Measurements from ENCODE around the gene PEX10.
A peak's percentile ranks its signal among the peaks of the same experiment; 100 is the strongest.

The PEX10 gene

DNA sequence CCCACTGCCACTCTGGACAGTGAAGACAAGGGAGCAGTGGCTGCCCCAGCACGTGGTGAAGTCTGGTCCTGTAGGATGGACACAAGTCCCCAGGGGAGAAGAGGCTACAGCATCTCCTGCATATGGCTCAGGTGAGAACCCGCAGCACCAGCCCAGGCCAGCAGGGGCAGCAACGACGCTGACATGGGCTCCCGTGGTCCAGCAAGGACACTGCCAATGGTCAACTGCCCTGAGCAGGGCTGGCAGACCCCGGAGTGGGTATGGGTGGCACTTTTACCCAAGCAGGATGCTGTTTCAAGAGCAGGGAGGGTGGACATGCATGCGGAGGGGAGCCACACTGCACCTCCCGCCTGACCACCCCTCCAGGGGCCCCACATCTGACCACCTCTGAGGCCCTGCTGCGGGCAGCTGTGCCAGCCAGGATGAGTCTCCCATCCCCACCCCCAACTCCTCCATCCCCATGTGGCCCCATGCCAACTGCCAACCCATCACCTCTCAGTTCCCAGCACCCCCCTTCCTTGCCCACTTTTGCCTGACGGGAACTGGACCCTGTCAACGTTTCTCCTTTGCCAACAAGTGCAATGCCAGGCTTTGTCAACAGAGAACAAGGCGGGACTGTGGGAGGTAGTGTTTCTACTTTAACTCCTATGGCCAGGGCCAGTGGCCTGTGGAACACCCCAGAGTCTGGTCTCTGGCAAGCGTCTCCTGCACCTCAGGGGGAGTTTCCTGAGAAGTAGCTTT, 29.6 kb downstream of the PEX10 start:
- peaks cover 13% of the 10 kb centered on the region for H3K4me1 Mint-ChIP-seq
- TF ChIP-seq, protein P1, sequence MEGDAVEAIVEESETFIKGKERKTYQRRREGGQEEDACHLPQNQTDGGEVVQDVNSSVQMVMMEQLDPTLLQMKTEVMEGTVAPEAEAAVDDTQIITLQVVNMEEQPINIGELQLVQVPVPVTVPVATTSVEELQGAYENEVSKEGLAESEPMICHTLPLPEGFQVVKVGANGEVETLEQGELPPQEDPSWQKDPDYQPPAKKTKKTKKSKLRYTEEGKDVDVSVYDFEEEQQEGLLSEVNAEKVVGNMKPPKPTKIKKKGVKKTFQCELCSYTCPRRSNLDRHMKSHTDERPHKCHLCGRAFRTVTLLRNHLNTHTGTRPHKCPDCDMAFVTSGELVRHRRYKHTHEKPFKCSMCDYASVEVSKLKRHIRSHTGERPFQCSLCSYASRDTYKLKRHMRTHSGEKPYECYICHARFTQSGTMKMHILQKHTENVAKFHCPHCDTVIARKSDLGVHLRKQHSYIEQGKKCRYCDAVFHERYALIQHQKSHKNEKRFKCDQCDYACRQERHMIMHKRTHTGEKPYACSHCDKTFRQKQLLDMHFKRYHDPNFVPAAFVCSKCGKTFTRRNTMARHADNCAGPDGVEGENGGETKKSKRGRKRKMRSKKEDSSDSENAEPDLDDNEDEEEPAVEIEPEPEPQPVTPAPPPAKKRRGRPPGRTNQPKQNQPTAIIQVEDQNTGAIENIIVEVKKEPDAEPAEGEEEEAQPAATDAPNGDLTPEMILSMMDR (IDR thresholded peaks at IDR 0.05), result peak; percentile 58
- H3K27me3 Mint-ChIP-seq (ENCODE audit: low read depth, poor library complexity), result no peaks in the 10 kb centered on the region
- no peaks in the 10 kb centered on the region for H3K36me3 Mint-ChIP-seq (ENCODE audit: low read depth)
- H3K27ac Mint-ChIP-seq, result no peak overlapping the region
- H3K9me3 Mint-ChIP-seq, result no peaks in the 10 kb centered on the region
- peak; percentile 72 for DNase-seq
- H3K4me3 Mint-ChIP-seq, result no peak overlapping the region

DNA sequence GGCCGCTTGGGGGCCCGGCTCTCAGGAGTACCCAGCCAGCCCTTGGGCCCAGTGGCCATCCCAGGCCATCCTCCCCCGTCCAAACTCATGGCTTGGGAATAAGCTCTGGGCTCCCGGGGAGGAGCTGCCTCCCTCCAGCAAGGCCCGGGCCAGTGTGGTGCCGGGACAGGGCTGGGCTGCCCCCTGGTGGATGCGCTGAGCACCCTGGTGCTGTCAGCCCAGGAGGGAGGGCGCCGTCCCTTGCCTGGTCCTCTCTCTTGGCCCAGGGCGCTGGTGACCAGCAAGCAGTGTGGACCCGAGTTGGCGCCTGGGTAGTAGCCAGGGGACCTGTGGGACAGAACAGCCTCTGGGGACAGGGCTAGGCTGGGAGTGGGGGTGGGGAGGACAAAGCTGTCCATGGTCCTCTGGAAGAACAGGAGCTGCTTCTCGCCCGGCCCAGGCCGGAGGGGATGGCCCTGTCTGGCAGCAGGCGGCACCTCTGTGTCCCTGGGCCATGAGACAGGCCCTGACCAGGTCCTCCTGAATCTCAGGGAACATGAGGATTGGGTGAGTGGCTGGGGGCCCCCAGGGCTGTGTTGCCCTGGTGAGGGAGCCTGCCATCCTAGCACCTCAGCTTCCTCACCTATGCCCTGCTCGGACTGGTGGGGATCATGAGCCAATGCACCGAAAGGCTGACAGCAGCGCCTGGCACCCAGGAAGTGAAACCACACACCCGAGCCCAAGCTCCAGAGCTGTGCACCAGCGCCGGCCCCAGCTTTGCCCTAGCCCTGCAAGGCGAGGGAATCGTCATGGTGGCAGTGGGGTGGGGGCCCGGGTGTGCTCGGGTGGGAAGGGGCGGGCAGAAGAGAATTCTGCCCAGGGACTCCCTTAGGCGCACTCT, 30.4 kb downstream of the PEX10 start:
- H3K9me3 Mint-ChIP-seq, result no peaks in the 10 kb centered on the region
- H3K4me3 Mint-ChIP-seq, result no peak overlapping the region
- H3K27me3 Mint-ChIP-seq (ENCODE audit: low read depth, poor library complexity), result no peaks in the 10 kb centered on the region
- peak; percentile 91 for DNase-seq
- H3K4me1 Mint-ChIP-seq, result peaks cover 13% of the 10 kb centered on the region
- no peak overlapping the region for H3K27ac Mint-ChIP-seq
- TF ChIP-seq, protein P1 (IDR thresholded peaks at IDR 0.05), result peak; percentile 92
- no peaks in the 10 kb centered on the region for H3K36me3 Mint-ChIP-seq (ENCODE audit: low read depth)

DNA sequence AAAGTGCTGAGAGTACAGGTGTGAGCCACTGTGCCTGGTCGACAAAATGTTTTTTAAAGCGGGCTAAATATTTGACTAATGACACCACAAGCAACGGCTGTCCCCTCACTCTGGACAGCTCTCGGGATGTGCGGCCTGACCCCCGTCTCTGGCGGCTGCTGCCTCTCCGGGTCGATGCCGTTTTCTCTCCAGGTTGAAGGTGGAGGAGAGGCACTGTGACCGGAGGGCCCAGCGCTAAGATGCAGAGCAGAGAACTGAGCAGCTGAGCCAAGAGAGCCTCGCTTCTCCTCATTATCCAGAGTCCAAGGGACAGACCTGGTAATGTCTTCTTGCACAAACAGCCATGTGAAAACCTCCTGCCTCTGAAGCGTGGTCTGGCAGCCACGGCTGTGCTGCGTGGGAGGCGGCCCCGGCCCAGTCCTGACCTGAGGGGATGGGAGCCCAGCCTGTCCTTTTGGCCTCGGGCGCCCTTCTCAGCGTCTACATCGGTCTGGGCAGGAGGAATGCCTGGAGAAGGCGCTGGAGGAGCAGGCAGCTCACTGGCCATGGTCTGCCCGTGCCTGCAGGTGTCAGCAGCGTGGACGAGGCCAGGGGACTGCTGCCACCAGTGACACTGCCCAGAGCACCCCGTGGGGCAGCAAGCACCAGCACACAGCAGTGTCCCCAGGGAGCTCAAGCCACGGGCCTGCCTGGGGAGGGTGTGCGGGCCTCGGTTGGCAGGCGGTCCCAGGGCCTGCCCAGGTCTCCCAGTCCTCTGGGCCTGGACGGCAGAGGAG, 31.4 kb downstream of the PEX10 start:
- no peak overlapping the region for H3K4me3 Mint-ChIP-seq
- H3K36me3 Mint-ChIP-seq (ENCODE audit: low read depth), result no peaks in the 10 kb centered on the region
- H3K9me3 Mint-ChIP-seq, result no peaks in the 10 kb centered on the region
- no peaks in the 10 kb centered on the region for H3K27me3 Mint-ChIP-seq (ENCODE audit: low read depth, poor library complexity)
- TF ChIP-seq, protein P1 (IDR thresholded peaks at IDR 0.05), result no peak
- H3K27ac Mint-ChIP-seq, result no peak overlapping the region
- peaks cover 13% of the 10 kb centered on the region for H3K4me1 Mint-ChIP-seq
- DNase-seq, result peak; percentile 1

DNA sequence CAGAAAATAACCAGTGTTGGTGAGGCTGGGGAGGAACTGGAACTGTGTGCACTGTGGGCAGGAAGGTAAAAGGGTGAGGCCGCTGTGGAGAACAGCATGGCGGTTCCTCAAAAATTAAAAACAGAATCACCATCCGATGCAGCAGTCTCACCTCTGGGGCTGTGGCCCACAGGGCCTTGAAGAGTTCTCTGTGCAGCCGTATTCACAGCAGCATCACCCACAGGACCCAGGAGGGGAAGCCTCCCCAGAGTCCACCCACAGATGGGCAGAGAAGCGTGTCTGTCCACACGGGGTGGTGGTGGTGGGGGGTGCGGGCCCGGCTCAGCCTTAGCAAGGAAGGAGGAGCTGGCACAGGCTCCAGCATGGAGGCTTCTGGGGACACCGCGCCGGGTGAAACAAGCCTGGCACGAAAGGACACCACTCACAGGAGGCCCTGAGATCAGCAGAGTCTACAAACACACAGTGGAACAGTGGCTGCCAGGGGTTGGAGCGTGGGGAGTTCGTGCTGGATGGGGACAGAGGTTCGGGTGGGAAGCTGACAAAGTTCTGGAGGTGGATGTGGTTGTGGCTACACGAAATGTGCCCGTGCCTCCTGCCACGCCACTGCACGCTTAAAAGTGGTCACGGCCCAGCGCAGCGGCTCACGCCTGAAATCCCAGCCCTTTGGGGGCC, 32.5 kb downstream of the PEX10 start:
- no peak overlapping the region for H3K4me3 Mint-ChIP-seq
- no peaks in the 10 kb centered on the region for H3K27me3 Mint-ChIP-seq (ENCODE audit: low read depth, poor library complexity)
- no peaks in the 10 kb centered on the region for H3K9me3 Mint-ChIP-seq
- peak; percentile 3 for DNase-seq
- H3K4me1 Mint-ChIP-seq, result peaks cover 13% of the 10 kb centered on the region
- no peaks in the 10 kb centered on the region for H3K36me3 Mint-ChIP-seq (ENCODE audit: low read depth)
- H3K27ac Mint-ChIP-seq, result no peak overlapping the region
- TF ChIP-seq, protein P1 (IDR thresholded peaks at IDR 0.05), result no peak

DNA sequence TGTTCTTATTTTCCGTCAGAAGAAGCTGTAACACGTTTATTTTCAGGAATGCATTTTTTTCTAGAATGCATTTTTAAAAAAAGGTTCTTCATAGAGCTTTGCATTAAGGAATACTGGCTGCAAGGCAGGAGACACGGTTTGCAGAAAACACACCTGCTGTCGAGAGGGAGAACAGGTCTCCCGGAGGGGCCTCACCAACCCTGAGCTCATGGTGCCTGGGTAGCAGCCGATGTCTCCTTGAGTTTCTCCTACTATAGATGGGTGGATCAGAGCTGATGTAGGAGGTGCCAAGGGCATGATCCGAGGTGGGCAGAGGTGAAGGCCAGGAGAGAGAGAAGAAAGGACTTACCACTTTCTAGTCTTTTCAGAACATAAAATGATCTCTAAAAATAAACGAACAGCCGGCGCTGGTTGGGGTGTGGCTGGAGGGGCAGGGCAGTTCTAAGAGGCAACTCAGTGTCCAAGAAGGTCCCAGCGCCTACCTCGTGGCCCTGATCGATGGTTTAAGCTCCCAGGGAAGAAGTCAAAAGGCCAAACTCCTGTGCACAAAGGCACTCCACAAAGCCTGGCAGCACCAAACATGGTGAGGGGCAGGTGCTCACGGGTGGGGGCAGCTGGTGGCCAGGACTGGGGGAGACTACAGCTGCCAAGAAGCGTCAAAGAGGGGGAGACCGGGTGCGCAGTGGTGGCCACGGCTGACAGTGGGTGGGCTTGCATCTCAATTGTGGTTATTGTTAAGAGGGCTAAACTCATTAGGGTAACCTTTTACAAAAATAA, 33.2 kb downstream of the PEX10 start:
- peak; percentile 0 for DNase-seq
- peaks cover 13% of the 10 kb centered on the region for H3K4me1 Mint-ChIP-seq
- no peak overlapping the region for H3K4me3 Mint-ChIP-seq
- H3K27ac Mint-ChIP-seq, result peak overlapping the region; percentile 54
- H3K27me3 Mint-ChIP-seq (ENCODE audit: low read depth, poor library complexity), result no peaks in the 10 kb centered on the region
- no peaks in the 10 kb centered on the region for H3K36me3 Mint-ChIP-seq (ENCODE audit: low read depth)
- no peaks in the 10 kb centered on the region for H3K9me3 Mint-ChIP-seq
- TF ChIP-seq, protein P1 (IDR thresholded peaks at IDR 0.05), result no peak

Measured in nephron progenitor cell (in vitro differentiated cells).